Hematopoietic multipotent progenitor cell treated with erythropoietin and hydrocortisone succinate and interleukin-3 and kit ligand, for 15 days (in vitro differentiated cells): Measurements from ENCODE around the gene FDX2.
A peak's percentile ranks its signal among the peaks of the same experiment; 100 is the strongest.
"Not testable (repeated sequence)": the region's sequence is repeated elsewhere in the genome, so short reads cannot be mapped to it uniquely, and the experiment has no call there.

Experiments used
- DNase-seq: peaks from one replicate; pipeline ENCODE4 v3.0.0-alpha.2; 2015; ENCODE audit warnings: low spot score

The FDX2 gene

GRCh38 chr19:10284065-10284959 lies 31.5 kb downstream of the FDX2 start:
- DNase-seq, result no peak

- peak; percentile 33 for DNase-seq
Measured at GRCh38 chr19:10283301-10284064, 32.3 kb downstream of the FDX2 start.

GRCh38 chr19:10282043-10282442 lies 33.8 kb downstream of the FDX2 start:
- DNase-seq, result not testable (repeated sequence)

- DNase-seq, result no peak
Measured at GRCh38 chr19:10279737-10280442, 35.9 kb downstream of the FDX2 start.

- DNase-seq, result no peak
Measured at GRCh38 chr19:10278935-10279334, 36.9 kb downstream of the FDX2 start.

GRCh38 chr19:10277795-10278589 lies 37.8 kb downstream of the FDX2 start:
- DNase-seq, result no peak

GRCh38 chr19:10274589-10274988 lies 41.2 kb downstream of the FDX2 start:
- no peak for DNase-seq

- no peak for DNase-seq
Measured at GRCh38 chr19:10271543-10272086, 44.2 kb downstream of the FDX2 start.

GRCh38 chr19:10270616-10271394 lies 45.0 kb downstream of the FDX2 start, which contains the start of gene ICAM1:
ICAM1 (plus strand) TSS chr19:10271120; CDS start chr19:10271160, 40 bp downstream.
- no peak for DNase-seq

- no peak for DNase-seq
Measured at GRCh38 chr19:10270180-10270615, 45.6 kb downstream of the FDX2 start.

- peak; percentile 84 for DNase-seq
Measured at GRCh38 chr19:10269333-10270179, 46.3 kb downstream of the FDX2 start.

- no peak for DNase-seq
Measured at GRCh38 chr19:10268071-10268470, 47.7 kb downstream of the FDX2 start.

- DNase-seq, result no peak
Measured at GRCh38 chr19:10266706-10267105, 49.1 kb downstream of the FDX2 start.

GRCh38 chr19:10262771-10263170 lies 53.0 kb downstream of the FDX2 start:
- no peak for DNase-seq

- DNase-seq, result no peak
Measured at GRCh38 chr19:10260141-10260584, 55.7 kb downstream of the FDX2 start.
